ENCODE data around the gene APPBP2.
"Not testable (repeated sequence)": the region's sequence is repeated elsewhere in the genome, so short reads cannot be mapped to it uniquely, and the experiment has no call there.

APPBP2 gene

DNA sequence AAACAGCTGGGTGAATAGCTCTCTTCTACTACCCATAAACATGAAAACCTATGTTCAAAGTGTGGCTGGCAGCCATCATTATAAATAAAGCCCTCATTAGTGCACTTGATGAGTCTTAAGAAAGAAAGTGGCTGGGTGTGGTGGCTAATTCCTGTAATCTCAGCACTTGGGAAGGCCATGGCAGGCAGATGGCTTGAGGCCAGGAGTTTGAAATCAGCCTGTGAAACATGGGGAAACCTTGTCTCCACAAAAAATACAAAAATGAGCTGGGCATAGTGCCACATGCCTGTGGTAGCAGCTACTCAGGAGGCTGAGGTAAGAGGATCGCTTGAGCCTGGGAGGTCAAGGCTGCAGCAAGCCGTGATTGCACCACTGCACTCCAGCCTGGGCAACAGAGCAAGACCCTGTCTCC is 28.3 kb upstream of the APPBP2 start:
- no peaks in the 10 kb centered on the region for H3K36me3 ChIP-seq (ENCODE audit: insufficient read depth, low read length)
- no peaks in the 10 kb centered on the region for H3K27me3 ChIP-seq (ENCODE audit: insufficient read depth, low read length)
- peaks cover 36% of the 10 kb centered on the region for H3K9me3 ChIP-seq (ENCODE audit: insufficient read depth, low read depth, low read length)
- no peak overlapping the region for H3K4me3 ChIP-seq (ENCODE audit: low read length)
- H3K4me1 ChIP-seq (ENCODE audit: insufficient read depth, low read length) = no peaks in the 10 kb centered on the region
- 98% methylated on average over 2 of the region's 2 CpGs for WGBS
- no peak overlapping the region for H3K27ac ChIP-seq (ENCODE audit: low read depth, low read length)
- H3K9ac ChIP-seq (ENCODE audit: low read depth, low read length) = no peak overlapping the region

DNA sequence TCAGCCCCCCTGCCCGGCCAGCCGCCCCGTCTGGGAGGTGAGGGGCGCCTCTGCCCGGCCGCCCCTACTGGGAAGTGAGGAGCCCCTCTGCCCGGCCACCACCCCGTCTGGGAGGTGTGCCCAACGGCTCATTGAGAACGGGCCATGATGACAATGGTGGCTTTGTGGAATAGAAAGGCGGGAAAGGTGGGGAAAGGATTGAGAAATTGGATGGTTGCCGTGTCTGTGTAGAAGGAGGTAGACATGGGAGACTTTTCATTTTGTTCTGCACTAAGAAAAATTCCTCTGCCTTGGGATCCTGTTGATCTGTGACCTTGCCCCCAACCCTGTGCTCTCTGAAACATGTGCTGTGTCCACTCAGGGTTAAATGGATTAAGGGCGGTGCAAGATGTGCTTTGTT is 26.2 kb upstream of the APPBP2 start:
- H3K36me3 ChIP-seq (ENCODE audit: insufficient read depth, low read length); H3K4me1 ChIP-seq (ENCODE audit: insufficient read depth, low read length); H3K27ac ChIP-seq (ENCODE audit: low read depth, low read length); H3K9ac ChIP-seq (ENCODE audit: low read depth, low read length); H3K27me3 ChIP-seq (ENCODE audit: insufficient read depth, low read length); H3K4me3 ChIP-seq (ENCODE audit: low read length): not testable (repeated sequence)
- H3K9me3 ChIP-seq (ENCODE audit: insufficient read depth, low read depth, low read length) = peaks cover 19% of the 10 kb centered on the region
- WGBS = 92% methylated on average over 12 of the region's 13 CpGs

DNA sequence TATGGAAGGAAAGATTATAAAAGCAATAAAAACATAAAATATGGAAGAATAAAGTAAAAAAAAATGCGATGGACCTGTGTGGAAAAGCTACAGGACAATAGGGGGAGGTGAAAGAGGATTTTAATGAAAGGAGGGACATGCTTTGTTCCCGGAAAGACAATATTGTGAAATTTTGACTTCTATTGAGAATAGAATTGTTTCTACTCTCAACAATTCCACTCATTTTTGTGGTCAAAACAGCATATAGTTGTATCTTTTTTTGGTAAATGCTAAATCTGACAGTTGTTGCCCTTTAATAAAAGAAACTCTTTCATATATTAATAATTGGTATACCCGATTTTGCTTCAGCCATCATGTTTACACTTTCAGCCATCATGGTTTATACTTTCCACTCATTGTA is 22.9 kb upstream of the APPBP2 start:
- Histone ChIP-seq H3K27ac (ENCODE audit: low read depth, low read length) (no peak overlapping the region), H3K9me3 (ENCODE audit: insufficient read depth, low read depth, low read length) (peaks cover 10% of the 10 kb centered on the region; the same call in 1 of the 2 replicates), H3K27me3 (ENCODE audit: insufficient read depth, low read length) (no peaks in the 10 kb centered on the region), H3K4me3 (ENCODE audit: low read length) (no peak overlapping the region), H3K36me3 (ENCODE audit: insufficient read depth, low read length) (no peaks in the 10 kb centered on the region), H3K4me1 (ENCODE audit: insufficient read depth, low read length) (no peaks in the 10 kb centered on the region), H3K9ac (ENCODE audit: low read depth, low read length) (no peak overlapping the region)
- 88% methylated on average over 2 of the region's 3 CpGs for WGBS

DNA sequence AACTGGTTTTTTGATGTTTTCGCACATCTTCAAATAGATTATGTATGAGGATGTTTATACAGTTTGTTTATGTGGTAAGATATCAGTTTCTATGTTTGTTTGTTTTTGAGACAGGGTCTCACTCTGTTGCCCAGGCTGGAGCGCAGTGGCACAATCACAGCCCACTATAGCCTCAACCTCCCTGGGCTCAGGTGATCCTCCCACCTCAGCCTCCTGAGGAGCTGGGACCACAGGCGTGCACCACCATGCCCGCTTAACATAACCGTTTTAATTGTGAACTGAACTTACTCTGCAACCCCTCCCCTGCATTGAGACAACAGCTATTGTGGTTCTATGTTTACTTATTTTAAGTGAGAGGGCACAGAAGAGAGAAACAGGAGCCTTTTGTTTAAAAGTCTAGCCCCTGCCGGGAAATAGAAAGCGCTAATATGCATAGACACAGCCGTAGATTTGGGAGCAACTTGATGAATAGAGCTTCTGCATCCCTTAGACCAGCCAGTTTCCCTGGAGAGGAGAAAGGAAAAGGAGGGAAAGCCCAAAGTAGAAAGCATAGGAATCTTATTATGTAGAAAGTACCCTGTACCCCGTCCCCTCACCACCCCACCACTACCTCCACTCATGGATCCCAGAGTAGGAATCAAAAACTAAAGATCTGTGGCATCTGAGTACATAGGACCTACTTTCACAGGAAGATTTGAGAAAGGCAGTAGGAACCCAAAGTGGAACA is 19.6 kb upstream of the APPBP2 start:
- no peak overlapping the region for H3K9ac ChIP-seq (ENCODE audit: low read depth, low read length)
- WGBS = 90% methylated on average over 9 of the region's 9 CpGs
- no peak overlapping the region for H3K4me3 ChIP-seq (ENCODE audit: low read length)
- no peak overlapping the region for H3K27ac ChIP-seq (ENCODE audit: low read depth, low read length)
- 0 out of 2 replicates have a peak, but pooled peaks cover 2% of the 10 kb centered on the region for H3K9me3 ChIP-seq (ENCODE audit: insufficient read depth, low read depth, low read length)
- no peaks in the 10 kb centered on the region for H3K27me3 ChIP-seq (ENCODE audit: insufficient read depth, low read length)
- no peaks in the 10 kb centered on the region for H3K36me3 ChIP-seq (ENCODE audit: insufficient read depth, low read length)
- no peaks in the 10 kb centered on the region for H3K4me1 ChIP-seq (ENCODE audit: insufficient read depth, low read length)

DNA sequence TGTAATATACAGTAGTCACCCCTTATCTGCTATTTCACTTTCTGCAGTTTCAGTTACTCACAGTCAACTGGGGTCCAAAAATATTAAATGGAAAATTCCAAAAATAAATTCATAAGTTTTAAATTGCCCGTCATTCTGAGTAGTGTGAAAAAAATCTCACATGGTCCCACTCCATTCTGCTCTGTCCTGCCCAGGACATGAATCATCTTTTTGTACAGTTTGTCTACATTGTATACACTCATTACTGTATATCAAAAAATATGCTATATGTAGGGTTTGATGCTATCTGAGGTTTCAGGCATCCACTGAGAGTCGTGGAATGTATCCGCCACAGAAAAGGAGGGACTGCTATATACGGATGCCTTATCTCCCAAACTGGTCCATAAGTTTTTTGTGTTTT is 16.0 kb upstream of the APPBP2 start:
- H3K4me1 ChIP-seq (ENCODE audit: insufficient read depth, low read length) = no peaks in the 10 kb centered on the region
- H3K27ac ChIP-seq (ENCODE audit: low read depth, low read length) = no peak overlapping the region
- H3K9me3 ChIP-seq (ENCODE audit: insufficient read depth, low read depth, low read length) = no peaks in the 10 kb centered on the region
- no peak overlapping the region for H3K4me3 ChIP-seq (ENCODE audit: low read length)
- H3K9ac ChIP-seq (ENCODE audit: low read depth, low read length) = no peak overlapping the region
- no peaks in the 10 kb centered on the region for H3K36me3 ChIP-seq (ENCODE audit: insufficient read depth, low read length)
- WGBS = 96% methylated on average over 4 of the region's 4 CpGs
- no peaks in the 10 kb centered on the region for H3K27me3 ChIP-seq (ENCODE audit: insufficient read depth, low read length)

DNA sequence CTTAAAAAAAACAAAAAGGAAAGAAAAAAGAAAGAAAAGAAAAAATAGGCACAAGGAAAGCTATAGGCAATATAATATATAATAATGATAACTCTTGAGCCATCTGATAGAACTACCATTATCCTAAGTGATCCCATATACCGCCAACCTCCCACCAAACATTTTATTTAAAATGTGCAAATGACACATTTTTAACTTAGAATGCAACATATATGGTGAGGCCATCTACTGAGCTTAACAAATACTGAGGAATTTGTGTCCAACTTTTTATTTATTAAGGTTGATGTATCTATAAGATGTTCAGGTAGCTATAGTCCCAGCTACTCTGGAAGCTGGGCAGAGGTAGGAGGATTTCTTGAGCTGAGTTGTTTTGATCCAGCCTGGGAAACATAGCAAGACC is 14.4 kb upstream of the APPBP2 start:
- no peaks in the 10 kb centered on the region for H3K4me1 ChIP-seq (ENCODE audit: insufficient read depth, low read length)
- no CpG with 5 or more reads among the region's 1 CpG for WGBS
- H3K9me3 ChIP-seq (ENCODE audit: insufficient read depth, low read depth, low read length) = no peaks in the 10 kb centered on the region
- no peak overlapping the region for H3K27ac ChIP-seq (ENCODE audit: low read depth, low read length)
- no peak overlapping the region for H3K9ac ChIP-seq (ENCODE audit: low read depth, low read length)
- no peaks in the 10 kb centered on the region for H3K36me3 ChIP-seq (ENCODE audit: insufficient read depth, low read length)
- no peaks in the 10 kb centered on the region for H3K27me3 ChIP-seq (ENCODE audit: insufficient read depth, low read length)
- no peak overlapping the region for H3K4me3 ChIP-seq (ENCODE audit: low read length)

DNA sequence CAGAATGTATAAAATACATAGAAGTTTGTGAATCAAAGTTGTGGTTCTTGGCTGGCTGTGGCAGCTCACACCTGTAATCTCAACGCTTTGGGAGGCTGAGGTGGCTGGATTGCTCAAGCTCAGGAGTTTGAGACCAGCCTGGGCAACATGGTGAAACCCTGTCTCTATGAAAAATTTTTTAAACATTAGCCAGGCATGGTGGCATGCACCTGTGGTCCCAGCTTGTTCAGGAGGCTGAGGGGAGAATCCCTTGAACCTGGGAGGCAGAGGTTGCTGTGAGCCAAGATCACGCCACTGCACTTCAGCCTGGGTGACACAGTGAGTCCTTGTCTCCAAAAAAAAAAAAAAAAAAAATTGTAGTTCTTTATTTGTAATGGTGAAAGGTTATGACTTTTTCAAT is 13.8 kb upstream of the APPBP2 start:
- Histone ChIP-seq H3K27me3 (ENCODE audit: insufficient read depth, low read length) (no peaks in the 10 kb centered on the region), H3K4me3 (ENCODE audit: low read length) (no peak overlapping the region), H3K27ac (ENCODE audit: low read depth, low read length) (no peak overlapping the region), H3K9ac (ENCODE audit: low read depth, low read length) (no peak overlapping the region), H3K36me3 (ENCODE audit: insufficient read depth, low read length) (no peaks in the 10 kb centered on the region), H3K4me1 (ENCODE audit: insufficient read depth, low read length) (no peaks in the 10 kb centered on the region), H3K9me3 (ENCODE audit: insufficient read depth, low read depth, low read length) (no peaks in the 10 kb centered on the region)
- WGBS = 85% methylated on average over 2 of the region's 2 CpGs

DNA sequence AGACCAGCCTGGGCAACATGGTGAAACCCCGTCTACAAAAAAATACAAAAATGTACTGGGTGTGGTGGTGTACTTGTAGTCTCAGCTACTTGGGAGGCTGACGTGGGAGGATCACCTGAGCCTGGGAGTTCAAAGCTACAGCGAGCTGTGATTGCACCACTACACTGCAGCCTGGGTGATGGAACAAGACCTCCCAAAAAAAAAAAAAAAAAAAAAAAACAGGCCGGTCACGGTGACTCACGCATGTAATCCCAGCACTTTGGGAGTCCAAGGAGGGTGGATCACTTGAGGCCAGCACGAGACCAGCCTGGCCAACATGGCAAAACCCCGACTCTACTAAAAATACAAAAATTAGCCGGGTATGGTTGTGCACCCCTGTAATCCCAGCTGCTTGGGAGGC is 12.7 kb upstream of the APPBP2 start:
- 94% methylated on average over 9 of the region's 9 CpGs for WGBS
- H3K27me3 ChIP-seq (ENCODE audit: insufficient read depth, low read length) = no peaks in the 10 kb centered on the region
- H3K4me3 ChIP-seq (ENCODE audit: low read length) = no peak overlapping the region
- no peaks in the 10 kb centered on the region for H3K4me1 ChIP-seq (ENCODE audit: insufficient read depth, low read length)
- no peaks in the 10 kb centered on the region for H3K36me3 ChIP-seq (ENCODE audit: insufficient read depth, low read length)
- no peak overlapping the region for H3K9ac ChIP-seq (ENCODE audit: low read depth, low read length)
- H3K9me3 ChIP-seq (ENCODE audit: insufficient read depth, low read depth, low read length) = no peaks in the 10 kb centered on the region
- no peak overlapping the region for H3K27ac ChIP-seq (ENCODE audit: low read depth, low read length)

DNA sequence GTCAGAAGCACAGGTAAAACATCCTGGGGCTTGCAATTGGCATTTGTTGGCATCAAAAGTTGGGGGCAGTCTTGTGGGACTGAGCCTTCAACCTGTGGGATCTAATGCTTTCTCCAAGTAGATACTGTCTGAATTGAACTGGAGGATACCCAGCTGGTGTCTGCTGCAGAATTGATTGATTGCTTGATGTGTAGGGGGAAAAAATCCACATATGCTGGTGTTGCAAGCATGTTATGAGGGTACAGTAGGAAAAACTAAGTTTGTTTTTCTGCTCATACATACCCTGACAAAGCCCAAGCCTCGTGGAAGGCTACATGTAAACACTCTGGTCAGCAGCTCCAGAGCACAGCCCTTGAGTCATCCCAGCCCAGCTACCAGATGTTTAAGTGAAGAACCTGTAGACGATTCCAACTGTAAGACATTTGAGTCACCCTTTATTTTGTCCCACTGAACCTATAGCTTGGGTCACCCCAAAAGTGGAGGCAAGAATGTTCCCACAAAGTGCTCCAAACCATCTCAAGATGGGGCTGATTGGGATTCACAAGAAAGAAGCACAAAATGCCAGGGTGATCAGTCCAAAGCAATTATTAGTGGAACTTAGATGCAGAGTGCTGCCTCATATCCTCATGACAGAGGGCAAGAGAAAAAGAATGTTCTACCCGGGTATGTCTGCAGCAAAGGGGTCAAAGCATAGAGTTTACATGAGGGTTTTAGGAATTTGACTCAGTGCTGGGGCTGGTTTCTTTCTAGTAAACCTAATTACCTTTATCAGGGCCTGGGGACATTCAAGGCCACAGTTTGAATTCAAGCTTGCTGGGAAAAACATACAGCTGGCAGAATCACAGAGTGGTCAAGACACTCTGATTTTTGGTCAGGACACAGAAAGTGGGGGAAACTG is 9.6 kb upstream of the APPBP2 start:
- WGBS = 85% methylated on average over 3 of the region's 3 CpGs
- Histone ChIP-seq H3K9ac (ENCODE audit: low read depth, low read length) (no peak overlapping the region), H3K27ac (ENCODE audit: low read depth, low read length) (no peak overlapping the region), H3K9me3 (ENCODE audit: insufficient read depth, low read depth, low read length) (no peaks in the 10 kb centered on the region), H3K4me1 (ENCODE audit: insufficient read depth, low read length) (no peaks in the 10 kb centered on the region), H3K27me3 (ENCODE audit: insufficient read depth, low read length) (no peaks in the 10 kb centered on the region), H3K4me3 (ENCODE audit: low read length) (no peak overlapping the region), H3K36me3 (ENCODE audit: insufficient read depth, low read length) (no peaks in the 10 kb centered on the region)

DNA sequence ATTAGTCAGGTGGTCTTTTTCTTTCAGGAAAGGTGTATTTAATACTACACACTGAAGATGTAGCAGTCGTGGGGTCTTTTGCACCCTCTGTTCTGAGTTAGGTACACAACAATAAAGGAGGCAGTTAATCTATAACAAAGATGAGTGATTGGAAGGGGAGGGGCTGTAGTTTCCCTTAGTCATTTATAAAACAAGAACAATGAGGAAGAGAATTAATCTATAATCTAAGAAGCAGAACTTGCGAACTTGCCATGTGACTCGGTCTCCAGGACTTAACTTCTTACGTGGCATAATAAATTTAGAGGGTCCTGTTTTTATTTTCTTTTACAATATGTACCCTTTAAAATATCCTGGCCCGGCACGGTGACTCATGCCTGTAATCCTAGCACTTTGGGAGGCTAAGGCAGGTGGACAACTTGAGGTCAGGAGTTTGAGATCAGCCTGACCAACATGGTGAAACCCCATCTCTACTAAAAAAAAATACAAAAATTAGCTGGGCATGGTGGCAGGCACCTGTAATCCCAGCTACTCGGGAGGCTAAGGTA is 8.6 kb upstream of the APPBP2 start:
- no peak overlapping the region for H3K27ac ChIP-seq (ENCODE audit: low read depth, low read length)
- no peaks in the 10 kb centered on the region for H3K27me3 ChIP-seq (ENCODE audit: insufficient read depth, low read length)
- H3K9ac ChIP-seq (ENCODE audit: low read depth, low read length) = no peak overlapping the region
- no peaks in the 10 kb centered on the region for H3K4me1 ChIP-seq (ENCODE audit: insufficient read depth, low read length)
- no peak overlapping the region for H3K4me3 ChIP-seq (ENCODE audit: low read length)
- H3K9me3 ChIP-seq (ENCODE audit: insufficient read depth, low read depth, low read length) = no peaks in the 10 kb centered on the region
- over 99% methylated on average over 5 of the region's 7 CpGs for WGBS
- H3K36me3 ChIP-seq (ENCODE audit: insufficient read depth, low read length) = no peaks in the 10 kb centered on the region

DNA sequence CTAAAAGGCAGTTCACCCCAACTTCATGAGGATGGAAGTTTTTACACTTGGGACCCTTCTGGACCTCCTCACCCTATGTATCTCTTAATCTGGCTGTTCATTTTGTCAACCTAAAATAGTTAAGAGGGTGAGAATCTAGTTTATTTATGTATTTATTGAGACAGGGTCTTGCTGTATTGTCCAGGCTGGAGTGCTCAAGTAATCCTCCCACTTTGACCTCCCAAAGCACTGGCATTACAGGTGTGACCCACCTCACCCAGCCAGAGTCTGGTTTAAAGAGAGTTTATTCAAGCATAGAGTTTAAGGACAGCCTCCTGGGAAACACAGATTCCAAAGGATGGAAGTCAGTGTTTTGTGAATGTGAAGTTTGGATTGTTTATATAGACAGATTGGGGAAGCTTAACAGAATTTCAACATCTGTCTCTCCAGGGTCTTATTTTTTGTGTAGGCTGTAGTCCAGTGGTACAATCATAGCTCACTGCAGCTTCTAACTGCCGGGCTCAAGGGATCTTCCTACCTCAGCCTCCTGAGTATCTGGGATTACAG is 8.0 kb upstream of the APPBP2 start:
- H3K9me3 ChIP-seq (ENCODE audit: insufficient read depth, low read depth, low read length) = no peaks in the 10 kb centered on the region
- 86% methylated on average over 1 of the region's 1 CpG for WGBS
- H3K4me3 ChIP-seq (ENCODE audit: low read length) = no peak overlapping the region
- H3K4me1 ChIP-seq (ENCODE audit: insufficient read depth, low read length) = no peaks in the 10 kb centered on the region
- H3K9ac ChIP-seq (ENCODE audit: low read depth, low read length) = no peak overlapping the region
- H3K27ac ChIP-seq (ENCODE audit: low read depth, low read length) = no peak overlapping the region
- H3K36me3 ChIP-seq (ENCODE audit: insufficient read depth, low read length) = no peaks in the 10 kb centered on the region
- no peaks in the 10 kb centered on the region for H3K27me3 ChIP-seq (ENCODE audit: insufficient read depth, low read length)

All from HUES64 (cell line).